Daoy (cell line): ENCODE results near the gene SH3TC2. TPM values are rescaled to one million over a fixed set of nuclear protein-coding genes. Genes with fewer than 3 reads are reported as not detected.

Source experiments
- DNase-seq: peaks from one replicate; pipeline ENCODE4 v3.0.0-alpha.2; 2015; ENCODE audit warnings: low read depth
- total RNA-seq: library from RNA; depleted of rRNA; stranded (reverse); fragments of >200 nt; shearing (Covaris generic); gene quantifications from 2 replicates; pipeline ENCODE4 v1.2.3, GENCODE V29; 2014

SH3TC2 gene
- total RNA-seq, 1 experiment from 2014 or later, result 0.91 TPM

- no peak for DNase-seq
These were observed 61.7 kb downstream of the SH3TC2 start for GRCh38 chr5:149001162-149001561.

GRCh38 chr5:148999741-149000140, 63.1 kb downstream of the SH3TC2 start:
- DNase-seq, result no peak

DNA sequence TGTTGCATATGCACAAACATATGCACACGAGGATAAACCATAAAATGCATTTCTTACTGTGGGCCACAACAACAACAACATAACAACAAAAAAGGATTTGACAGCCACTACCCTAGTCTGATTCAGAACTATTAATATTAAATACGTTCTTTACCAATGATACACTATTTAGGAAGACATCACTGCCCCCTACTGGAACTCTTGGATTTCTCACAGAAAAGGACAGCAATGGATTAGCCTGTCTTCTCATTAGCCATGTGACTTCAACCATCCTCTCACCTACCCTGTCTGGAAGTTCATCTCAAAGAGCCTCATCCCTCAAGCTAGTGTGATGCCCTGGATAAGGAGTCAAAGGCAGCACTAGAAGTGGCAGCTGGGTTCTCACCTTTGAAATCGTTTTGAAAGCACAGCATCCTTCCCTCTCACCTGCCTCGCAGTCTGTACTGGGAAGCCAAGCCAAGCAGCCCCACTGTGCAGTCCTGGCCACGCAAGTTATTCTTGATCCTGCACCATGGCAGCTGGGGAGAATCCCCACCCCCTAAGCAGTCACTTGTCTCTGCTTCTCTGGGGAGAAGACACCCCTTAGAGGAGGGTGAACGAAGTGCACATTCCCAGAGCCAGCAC, 64.6 kb downstream of the SH3TC2 start:
- DNase-seq, result peak; percentile 58

- no peak for DNase-seq
These were observed 66.6 kb downstream of the SH3TC2 start for GRCh38 chr5:148996270-148996669.

- DNase-seq, result no peak
These were observed 67.1 kb downstream of the SH3TC2 start for GRCh38 chr5:148995791-148996190.

GRCh38 chr5:148993283-148993936, 69.5 kb downstream of the SH3TC2 start:
- DNase-seq, result no peak

DNA sequence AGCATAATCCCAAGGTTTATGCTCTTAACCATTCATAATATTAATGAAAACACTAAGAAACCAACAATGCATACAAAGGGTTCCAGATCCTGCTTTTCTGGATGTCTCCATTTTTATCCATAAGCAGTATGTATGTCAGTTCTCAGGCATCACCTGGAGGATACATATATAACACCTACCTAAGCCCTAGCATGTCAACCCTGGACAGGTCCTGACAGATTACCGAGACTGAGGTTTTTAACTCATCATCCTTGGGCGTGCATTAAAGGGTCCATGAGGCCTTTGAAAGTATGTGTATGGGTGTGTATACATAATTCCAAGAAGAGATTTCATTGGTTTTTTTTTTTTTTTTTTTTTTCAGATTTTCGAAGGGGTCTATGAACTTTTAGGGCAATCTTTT, 70.6 kb downstream of the SH3TC2 start:
- no peak for DNase-seq

GRCh38 chr5:148991566-148991965, 71.3 kb downstream of the SH3TC2 start:
- no peak for DNase-seq

GRCh38 chr5:148990817-148991216, 72.0 kb downstream of the SH3TC2 start:
- DNase-seq, result no peak

DNA sequence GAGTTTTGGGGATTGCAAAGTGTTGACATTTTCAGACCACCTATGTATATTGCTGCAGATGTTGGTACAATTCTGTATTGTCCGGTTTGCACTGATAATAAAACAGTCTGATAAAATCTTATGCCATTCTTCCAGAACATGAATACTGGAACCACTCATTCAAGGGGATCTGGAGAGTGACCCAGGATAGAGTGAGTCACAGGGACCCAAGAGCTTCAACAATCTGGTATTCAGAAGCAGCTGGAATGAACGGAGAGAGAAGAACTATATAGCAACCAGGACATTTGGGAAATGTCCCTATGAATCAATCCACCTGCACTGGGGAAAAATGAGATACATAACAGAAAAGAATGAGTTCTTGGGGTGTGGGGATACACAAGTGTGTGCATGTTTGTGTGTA, 73.3 kb downstream of the SH3TC2 start:
- DNase-seq, result no peak

DNA sequence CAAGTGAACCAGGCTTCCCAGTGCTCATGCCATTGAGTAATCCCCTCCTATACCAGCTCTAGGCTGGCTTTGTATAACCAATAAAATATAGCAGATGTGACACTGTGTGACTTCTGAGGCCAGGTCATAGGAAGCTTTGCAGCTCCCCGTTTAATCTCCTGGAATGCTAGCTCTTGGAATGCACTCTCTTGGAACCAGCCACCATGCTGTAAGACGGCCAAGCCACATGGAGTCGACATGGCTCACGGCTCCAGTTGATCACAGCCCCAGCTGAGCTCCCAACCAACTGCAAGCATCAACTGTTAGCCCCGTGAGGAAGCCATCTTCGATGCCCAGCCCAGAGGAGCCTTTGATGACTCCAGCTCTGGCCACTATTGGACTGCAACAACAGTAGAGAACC, 74.5 kb downstream of the SH3TC2 start:
- DNase-seq, result no peak

DNA sequence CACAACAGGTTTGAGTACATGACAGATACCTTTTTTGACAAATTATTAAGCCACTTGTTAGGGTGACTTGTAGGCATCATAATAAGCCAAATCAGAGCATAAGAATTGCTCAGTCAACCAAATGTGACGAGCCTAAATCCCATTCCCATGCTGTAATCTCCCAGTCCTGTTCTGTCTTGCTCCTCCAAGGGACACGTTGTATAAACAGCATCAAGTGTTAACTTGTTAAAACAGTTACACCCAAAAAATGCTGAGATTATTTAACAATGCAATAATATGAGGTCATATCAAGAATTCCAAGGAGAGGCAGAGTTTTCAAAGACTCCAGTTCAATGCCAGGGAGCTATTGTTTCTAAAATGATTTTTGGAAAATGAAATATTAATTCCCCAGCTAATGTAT, 76.2 kb downstream of the SH3TC2 start:
- no peak for DNase-seq

DNA sequence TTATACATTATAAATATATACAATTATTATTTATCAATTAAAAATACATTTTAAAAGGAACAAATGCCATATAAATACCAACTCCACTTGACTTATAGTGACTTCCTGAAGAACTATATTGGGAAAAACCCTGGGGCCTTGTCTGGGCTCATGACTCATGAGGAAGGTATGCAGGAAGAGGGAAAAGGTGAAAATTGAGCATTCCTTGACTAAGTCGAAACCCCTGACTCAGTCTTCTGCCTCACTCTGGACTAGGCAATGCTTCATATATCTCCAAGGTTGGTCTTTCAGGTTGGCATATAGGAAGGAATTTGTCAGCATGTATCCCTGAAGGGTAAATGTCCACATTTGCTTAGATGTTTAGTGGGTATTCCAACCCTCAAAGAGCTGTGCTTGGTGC, 78.5 kb downstream of the SH3TC2 start:
- peak; percentile 93 for DNase-seq

- DNase-seq, result no peak
These were observed 81.5 kb downstream of the SH3TC2 start for GRCh38 chr5:148981353-148981752.

DNA sequence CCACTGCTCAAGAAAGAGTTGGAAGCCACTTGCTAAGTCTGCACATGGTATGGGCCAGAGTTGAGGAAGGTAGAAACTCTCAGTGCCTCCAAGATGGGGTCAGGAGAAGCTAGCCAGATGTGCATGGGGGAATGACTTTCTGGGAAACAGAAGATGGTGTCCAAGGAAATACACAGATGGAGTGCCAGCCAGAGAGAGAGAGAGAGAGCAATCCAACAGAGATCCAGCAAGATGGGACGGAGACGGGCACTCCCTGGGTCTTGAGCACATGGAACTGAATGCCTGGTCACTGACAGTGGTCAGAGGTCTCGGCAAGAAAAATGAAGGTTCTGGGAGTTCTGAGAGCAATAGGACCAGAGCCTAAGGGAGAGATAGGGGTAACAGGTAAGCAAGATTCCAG, 82.1 kb downstream of the SH3TC2 start:
- DNase-seq, result no peak

- peak; percentile 56 for DNase-seq
These were observed 83.7 kb downstream of the SH3TC2 start for GRCh38 chr5:148979083-148979723.

DNA sequence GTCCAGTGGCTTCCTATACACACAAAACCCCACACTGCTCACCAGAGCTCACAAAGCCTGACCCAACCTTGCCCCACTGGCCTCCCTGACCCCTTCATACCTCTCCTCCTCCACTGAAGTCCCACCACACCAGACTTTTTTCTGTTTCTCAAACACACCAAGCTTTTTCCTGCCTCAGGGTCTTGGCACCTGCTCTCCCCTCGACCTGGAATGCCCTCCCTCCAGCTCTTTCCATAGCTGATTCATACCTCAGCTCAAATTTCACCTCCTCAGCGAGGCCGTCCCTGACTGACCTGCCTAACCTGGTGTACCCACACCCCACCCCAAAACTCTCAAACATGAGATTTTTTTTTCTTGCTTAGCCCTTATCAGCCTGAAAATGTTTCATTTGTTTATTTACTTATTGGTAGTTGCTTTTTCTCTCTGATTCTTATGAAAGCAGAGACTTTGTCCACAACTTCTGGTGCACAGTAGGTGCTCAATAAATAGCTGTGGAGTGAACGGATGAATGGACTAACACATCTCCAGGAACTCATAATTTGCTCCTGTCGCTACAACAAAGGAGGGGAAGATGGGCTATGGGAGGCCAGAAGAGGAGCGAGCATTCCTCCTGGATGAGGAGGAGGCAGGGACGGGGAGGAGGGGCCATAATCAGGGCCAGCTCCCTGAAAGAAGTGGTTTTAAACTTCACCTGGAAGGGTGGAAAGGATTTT, 84.3 kb downstream of the SH3TC2 start:
- DNase-seq, result no peak

DNA sequence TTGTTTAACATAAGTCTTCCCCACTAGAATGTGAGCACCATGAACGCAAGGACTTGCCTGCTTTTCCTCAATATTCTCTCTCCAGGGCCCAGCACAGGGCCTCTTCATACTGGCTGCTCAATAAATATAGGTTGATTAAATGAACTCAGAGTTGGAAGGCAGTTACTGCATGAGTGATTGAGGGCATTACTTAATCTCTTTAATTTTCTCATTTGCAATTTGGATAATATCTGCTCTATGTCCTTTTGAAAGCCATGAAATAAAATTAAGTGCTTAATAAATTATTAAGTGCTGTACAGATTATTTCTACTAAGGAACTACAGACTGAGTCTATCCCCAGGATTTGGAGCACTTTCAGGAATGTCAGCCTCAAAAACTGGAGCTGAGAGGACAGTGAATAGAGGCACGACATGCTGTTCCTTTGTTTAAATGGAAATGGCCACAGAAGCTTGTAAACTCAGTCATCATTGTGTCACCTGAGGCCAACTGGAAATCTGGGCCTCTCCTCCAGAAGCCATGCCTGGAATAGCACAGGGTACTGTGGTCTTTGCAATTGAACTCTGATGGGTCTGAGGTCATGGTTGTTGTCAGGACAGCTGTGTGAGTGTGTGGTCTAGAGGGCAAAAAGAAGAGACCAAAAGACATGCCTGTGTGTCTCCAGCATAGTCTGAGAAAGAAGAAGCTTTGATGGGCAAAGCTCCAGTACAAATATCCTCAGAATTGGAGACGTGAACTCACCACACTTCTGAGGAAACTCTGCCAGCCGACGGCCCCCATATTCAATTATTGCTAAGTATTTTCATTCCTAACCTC, 86.1 kb downstream of the SH3TC2 start:
- peak; percentile 62 for DNase-seq

GRCh38 chr5:148974642-148975327, 88.1 kb downstream of the SH3TC2 start:
- DNase-seq, result no peak

GRCh38 chr5:148973455-148973854, 89.4 kb downstream of the SH3TC2 start:
- no peak for DNase-seq

GRCh38 chr5:148972974-148973374, 89.9 kb downstream of the SH3TC2 start:
- peak; percentile 94 for DNase-seq
